PFSK-1 (cell line): Measurements from ENCODE around the gene EIF2A.

Experiments used
- FOXP2 ChIP-seq: optimal IDR thresholded peaks from 2 replicates; pipeline ENCODE3; 2011; ENCODE audit warnings: borderline replicate concordance, control low read depth, inconsistent platforms; ENCODE audit not compliant: insufficient read depth; ENCODE audit errors: extremely low read length, extremely low read depth
- POLR2AphosphoS5 ChIP-seq: IDR thresholded peaks from 2 replicates; pipeline ENCODE4 v1.6.1; 2012; ENCODE audit warnings: low read depth, mild to moderate bottlenecking, control low read depth, low read length, moderate library complexity
- TF ChIP-seq, protein P1 (sequence below), 2 experiments: IDR thresholded peaks; 2 replicates each; pipeline versions ENCODE4 v1.6.1 to v1.8.0; 2011 to 2012; ENCODE audit warnings: low read depth in 2 of 2, low read length in 2 of 2, control low read depth in 1 of 2, inconsistent platforms in 1 of 2, mild to moderate bottlenecking in 1 of 2, moderate library complexity in 1 of 2; ENCODE audit not compliant: insufficient read depth in 1 of 2

DNA sequence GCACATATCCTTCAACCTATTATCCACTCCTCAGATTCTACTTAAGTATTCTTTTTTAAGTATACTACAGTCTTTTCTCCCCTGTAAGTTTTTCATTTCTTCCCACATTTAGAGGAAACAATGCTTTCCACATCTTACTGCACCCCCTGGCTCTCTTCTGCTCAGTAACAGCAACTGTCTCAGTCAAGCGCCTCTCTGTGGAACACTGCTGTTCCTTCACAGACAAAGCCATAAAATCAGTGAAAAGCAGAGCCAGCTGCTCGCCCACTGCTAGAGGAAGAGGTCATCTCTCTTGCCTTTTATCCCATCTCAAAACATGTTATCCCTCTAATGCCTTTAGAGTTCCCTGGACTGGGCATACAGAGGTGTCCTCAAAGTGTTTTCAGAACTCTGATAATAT lies 25.1 kb upstream of the EIF2A start:
- no peak for TF ChIP-seq FOXP2
- no peak for TF ChIP-seq POLR2AphosphoS5
- TF ChIP-seq, protein P1, sequence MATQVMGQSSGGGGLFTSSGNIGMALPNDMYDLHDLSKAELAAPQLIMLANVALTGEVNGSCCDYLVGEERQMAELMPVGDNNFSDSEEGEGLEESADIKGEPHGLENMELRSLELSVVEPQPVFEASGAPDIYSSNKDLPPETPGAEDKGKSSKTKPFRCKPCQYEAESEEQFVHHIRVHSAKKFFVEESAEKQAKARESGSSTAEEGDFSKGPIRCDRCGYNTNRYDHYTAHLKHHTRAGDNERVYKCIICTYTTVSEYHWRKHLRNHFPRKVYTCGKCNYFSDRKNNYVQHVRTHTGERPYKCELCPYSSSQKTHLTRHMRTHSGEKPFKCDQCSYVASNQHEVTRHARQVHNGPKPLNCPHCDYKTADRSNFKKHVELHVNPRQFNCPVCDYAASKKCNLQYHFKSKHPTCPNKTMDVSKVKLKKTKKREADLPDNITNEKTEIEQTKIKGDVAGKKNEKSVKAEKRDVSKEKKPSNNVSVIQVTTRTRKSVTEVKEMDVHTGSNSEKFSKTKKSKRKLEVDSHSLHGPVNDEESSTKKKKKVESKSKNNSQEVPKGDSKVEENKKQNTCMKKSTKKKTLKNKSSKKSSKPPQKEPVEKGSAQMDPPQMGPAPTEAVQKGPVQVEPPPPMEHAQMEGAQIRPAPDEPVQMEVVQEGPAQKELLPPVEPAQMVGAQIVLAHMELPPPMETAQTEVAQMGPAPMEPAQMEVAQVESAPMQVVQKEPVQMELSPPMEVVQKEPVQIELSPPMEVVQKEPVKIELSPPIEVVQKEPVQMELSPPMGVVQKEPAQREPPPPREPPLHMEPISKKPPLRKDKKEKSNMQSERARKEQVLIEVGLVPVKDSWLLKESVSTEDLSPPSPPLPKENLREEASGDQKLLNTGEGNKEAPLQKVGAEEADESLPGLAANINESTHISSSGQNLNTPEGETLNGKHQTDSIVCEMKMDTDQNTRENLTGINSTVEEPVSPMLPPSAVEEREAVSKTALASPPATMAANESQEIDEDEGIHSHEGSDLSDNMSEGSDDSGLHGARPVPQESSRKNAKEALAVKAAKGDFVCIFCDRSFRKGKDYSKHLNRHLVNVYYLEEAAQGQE (IDR thresholded peaks at IDR 0.05; ENCODE audit: insufficient read depth in 1 of 2, low read depth in 2 of 2, low read length in 2 of 2): no peak
